Activated T-cell treated with anti-CD3 and anti-CD28 coated beads for 4 hours (primary cell): ENCODE data around the gene CENPP.

Source experiments
- DNase-seq: peaks from one replicate; pipeline ENCODE4 v3.0.0-alpha.2; 2020

The CENPP gene

DNA sequence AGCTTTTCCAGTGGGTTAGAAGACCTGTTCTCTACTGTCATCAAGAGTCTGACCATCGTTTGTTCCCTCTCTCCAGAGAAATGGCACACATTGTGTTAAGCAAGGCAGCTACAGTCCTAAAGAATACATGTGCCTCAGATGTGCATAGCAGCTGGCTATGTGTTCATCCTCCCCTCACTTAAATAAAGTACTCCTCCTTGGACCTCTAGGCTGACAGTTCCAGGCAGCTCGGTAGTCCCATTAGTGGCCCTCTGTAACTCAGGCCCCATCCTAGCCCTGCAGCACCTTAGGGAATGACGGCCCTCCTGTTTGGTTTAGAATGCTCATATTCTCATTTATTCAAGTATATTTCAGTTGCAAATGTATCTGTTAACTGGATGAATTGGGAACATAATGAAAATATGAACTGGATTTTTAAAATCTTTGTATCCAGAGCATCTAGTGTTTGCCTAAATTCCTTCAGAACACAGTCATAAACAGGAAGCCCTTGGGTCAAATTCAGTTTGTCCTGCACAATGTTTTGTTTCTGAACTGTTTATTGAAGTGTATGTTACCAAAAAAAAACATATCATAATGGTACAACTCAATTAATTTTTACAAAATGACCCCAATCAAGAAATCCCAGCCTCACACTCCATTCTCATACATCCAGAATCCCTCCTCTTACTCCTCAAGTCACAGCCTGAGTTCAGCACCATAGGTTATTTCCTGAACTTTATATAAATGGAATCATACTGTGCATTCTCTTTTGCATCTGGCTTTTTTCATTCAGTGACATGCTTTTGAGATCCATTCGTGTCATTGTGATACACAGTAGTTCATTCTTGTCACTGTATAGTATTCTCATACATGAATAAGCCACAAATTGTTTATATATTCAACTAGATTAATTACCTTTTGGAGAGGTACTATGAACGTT is 158.1 kb downstream of the CENPP start:
- DNase-seq, result no peak

DNA sequence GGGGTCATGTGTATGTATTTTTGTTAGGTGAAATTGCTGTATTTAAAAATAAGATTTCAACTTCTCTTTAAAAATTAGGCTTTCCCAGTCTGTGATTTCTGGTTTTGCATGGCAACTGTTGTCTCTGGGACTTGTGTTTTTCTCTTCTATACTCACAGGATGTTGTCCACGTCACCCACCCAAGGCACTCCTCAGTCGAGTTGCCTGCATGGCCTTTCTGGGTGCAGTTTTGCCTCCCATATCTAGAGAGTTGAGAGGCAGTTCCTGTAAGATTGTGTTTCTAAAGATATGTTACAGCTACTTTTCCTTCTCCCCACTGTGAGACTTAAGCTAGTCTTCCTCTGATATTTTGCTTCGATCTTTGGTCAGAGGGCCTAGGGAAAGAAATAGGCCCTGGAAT is 158.8 kb downstream of the CENPP start:
- no peak for DNase-seq

DNA sequence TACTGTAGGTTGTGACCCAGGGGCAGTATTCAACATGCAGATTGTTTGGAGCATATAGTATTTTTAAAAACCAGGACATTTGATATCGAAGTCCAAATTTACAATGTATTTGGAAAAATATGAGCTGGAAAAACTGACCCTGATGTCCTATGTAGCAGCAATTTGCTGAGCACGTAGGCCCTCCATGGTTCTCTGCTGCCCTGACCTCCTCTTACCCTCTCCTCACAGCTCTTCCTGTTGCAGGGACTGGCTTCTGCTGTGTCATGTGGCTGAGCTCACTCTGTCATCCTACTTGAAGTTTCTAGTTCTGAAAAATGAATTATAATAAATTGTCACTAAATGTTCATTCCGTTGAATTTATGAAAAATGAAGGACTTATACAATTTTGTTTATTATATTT is 160.6 kb downstream of the CENPP start:
- DNase-seq, result no peak

GRCh38 chr9:92488681-92489550 is 163.2 kb downstream of the CENPP start:
- no peak for DNase-seq

- no peak for DNase-seq
Observed at GRCh38 chr9:92492781-92493401, 167.1 kb downstream of the CENPP start.

- DNase-seq, result no peak
Observed at GRCh38 chr9:92493749-92494387, 168.1 kb downstream of the CENPP start.

DNA sequence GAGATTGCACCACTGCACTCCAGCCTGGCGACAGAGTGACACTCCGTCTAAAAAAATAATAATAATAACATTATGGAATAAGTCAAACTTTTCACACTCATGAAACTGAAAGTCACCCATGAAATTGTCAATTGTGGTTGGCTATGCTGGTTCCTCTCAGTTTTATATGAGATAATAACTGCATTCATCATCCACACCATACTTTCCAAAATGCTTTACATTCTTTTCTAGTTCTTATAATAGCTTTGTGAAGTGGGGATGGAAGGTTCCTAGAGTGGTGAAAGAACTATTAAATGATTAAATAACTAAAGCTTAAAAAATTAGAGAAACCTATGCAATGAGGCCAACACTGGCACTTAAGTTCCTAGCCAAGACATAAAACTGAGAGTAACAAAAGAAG is 169.1 kb downstream of the CENPP start:
- DNase-seq, result no peak

DNA sequence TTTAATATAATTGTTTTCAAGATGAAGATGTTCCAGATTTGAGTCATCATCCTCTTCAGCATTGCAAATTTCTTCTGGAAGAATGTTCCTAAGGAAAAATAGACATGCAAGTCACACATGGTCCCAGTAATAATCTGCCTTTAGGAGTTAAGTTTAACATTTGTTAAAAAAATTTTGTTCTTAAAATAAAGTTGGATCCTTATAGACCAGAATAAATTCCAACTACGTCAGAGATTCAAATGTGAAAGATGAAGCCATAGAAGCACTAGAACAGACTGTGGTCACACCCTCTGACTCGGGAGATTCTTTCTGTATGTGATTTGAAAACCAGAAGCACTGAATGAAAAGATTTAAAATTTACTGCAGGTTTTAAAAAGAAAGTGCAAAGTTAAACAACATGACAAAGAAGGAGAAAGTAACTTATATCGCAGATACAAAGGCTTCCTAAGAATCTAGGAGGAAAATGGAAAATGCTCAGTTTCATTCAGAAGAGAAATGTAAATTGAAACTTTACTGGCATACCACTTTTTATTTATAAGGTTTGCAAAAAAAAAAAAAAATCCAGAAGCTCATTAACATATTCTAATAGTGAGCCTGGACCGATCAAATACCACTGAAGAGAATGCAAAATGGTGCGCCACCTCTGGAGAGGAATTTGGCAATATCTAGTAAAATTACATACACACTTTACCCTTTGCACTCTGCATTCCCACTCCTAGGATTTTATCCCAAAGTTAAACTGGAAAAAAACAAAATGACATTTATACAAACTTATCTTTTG is 170.8 kb downstream of the CENPP start:
- no peak for DNase-seq

DNA sequence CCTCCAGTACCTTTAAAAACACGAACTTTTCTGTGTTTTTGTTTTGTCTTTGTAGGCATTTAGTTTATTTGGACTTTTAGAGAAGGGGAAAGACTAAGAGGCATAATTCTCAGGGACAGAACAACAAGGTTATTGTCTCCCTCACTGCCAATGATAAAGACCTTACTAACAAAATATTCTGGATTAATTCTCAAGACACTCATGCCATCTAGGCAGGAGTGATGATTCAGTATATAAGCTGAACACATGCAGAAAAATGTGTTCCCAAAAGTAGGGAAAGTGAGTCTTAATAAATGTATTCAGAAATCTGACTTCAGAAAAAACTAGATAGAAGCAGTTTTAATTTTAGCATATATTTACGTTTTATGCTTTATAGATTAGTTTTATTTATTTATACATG is 173.9 kb downstream of the CENPP start:
- no peak for DNase-seq

GRCh38 chr9:92500725-92501124 is 175.0 kb downstream of the CENPP start:
- DNase-seq, result no peak

DNA sequence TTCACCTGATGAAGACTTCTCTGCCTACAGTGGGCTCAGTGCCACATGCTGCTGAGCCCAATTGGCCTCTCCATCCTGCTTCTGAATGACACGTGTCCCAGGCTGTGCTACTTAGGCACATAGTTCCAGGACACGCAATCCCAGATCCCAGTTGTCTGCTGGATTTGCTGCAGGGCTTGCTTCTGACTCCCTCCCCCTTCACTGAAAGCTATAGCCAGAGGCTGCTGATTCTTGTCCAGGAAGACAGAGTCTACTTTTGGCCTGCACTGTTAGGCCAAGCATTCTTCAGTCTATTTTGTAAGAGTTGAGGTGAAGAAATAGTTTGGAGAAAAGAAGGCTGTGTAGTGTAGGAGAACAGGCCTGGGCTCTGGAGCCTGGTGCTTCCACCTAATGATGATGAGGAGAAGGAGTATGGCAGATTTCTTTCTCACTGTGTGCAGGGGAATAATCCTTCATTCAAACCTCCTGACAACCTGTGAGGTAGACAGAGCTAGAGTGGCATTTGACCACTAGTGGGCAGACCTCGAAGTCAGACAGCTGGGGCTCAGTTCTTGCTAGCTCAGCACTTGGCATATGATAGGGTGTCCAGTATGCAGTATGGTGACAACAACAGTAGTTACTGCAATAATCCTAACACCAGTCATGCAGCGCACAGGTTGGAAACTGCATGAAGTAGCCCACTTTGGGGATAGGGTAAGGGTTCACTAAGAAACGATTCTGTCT is 176.1 kb downstream of the CENPP start:
- no peak for DNase-seq

DNA sequence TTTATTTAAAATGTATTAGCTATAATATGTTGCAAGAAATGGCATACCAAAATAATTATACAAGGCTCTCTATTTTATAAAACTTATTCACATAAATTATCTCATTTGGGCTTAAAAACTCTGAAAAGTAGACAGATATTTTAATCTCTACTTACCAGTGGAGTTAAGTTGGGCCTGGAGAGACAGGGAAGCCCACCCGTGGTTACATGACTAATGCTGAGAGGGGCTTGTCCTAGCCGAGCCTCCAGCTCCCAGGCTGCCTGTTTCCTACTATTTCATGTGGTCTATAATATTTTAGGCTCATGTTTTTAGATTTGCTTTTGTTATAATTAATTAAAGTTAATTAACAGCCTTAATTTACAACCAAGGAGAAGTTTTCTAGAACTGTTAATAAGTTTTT is 177.4 kb downstream of the CENPP start:
- no peak for DNase-seq

DNA sequence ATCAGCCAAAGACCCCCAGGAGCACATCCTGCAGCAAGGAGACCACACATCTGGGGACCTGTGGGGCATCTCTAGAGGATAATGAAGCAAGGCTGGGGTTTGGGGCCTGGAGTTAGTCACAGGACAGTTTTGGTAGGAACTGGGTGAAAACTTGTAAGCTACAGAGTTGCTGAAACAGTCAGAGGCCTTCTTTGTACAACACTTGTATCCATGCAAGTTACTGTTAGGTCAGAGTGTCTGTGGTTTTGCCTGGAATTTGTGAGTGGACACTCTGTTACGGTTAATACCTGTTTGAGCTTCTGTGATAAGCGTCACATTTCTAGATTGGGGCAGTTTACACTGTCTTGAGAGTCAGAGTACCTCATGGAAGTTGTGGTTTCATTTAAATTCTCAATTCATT is 179.1 kb downstream of the CENPP start:
- no peak for DNase-seq

DNA sequence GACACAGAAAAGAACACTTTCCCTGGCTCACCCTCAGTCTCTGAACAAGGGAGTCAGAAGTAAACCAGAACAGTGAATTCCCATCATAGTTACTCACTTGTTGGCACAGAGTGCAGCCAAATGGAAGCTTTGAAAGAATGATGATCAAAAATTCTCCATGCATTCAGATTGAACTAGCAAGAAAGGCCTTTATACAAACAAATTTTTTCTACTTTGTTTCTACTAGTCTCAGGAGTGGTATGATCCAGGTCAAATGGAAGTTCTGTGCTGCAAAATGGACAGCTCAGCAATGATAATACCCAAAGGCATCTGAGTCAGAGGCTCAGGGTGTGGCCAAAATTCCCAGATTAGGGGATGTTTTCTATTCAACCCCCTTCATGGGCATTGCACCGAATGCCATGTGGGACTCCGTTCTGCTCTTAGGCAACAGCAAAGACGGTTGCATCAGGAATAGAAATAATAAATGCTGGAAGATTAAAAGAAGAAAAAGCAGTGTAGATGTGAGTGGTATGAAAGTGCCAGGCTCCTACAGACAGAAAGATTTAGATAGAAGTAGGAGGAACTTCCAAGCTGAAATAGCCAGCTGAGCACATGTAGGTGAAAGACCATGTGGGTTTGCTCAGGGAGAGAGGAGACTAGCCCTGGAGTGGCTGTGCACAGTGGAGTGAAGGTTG is 180.6 kb downstream of the CENPP start:
- DNase-seq, result no peak

DNA sequence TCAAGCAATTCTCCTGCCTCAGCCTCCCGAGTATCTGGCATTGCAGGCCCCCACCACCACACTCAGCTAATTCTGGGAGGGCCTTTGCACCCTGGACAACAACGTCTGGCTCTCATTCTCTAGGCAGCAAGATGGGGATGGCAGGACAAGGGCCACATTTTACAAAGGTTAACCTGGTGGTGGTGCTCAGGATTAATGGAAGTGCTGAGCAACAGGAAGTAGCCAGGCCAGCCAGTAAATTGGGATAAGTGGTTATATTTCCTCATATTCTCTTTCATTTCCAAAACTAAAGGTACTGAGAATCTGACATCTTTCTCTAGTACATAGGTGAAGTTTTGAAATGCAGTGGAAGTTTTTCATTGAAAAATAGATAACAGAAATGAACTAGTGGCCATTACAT is 181.3 kb downstream of the CENPP start:
- DNase-seq, result no peak

DNA sequence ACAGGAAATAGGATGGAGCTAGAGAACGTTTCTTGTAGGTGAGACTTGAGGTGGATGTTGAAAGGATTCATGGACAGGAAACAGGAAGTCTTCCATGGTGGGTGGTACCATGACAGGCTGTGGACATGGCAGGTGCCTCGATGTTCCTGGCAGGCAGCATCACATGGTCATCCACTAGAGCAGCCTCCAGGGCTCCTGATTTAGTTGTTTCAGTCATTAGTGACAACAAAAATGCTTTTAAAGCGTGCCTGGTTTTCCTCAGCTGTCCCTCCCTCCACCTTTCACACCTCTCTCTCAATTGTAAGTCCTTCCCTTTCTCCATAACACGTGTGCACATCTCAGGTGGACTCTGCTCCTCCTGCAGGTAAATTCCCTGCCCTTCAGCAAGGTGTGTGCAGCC is 181.7 kb downstream of the CENPP start:
- DNase-seq, result no peak

DNA sequence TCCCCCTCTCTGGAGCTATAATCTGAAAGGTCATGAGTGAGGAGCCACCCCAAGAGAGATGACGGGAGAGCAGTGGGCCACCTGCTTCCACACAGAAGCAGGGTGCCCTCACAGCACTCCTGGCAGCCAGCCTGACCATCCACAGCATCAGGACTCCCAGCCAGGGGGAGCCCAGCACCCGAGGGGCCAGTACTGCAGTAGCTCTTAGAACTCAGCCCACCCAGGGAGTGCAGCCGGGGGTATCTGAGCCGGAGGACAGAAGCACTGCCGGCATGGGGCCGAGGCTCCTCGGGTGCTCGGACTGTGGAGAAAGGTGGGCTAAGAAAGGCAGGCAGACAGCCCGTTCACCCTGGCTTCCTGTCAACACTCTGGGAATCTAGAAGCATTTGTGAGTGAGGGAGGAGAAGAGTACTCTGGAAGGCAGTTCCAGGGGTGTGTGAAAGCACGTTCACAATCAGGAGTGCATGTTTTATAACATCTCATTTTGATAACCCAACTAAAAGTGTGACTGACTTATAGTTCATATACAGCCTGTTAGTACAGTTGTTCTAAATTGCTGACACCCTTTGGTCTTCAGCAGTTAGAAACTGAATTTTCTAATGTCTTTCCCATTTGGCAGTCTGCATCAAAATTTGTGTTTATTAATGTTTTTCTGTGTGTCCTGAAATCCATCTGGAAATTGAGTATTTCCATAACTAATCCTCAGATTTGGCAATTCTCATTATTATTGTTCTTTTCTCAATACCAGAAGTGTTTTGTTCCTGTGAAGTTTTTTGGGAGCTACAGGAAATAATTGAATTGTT is 182.5 kb downstream of the CENPP start:
- DNase-seq, result no peak

DNA sequence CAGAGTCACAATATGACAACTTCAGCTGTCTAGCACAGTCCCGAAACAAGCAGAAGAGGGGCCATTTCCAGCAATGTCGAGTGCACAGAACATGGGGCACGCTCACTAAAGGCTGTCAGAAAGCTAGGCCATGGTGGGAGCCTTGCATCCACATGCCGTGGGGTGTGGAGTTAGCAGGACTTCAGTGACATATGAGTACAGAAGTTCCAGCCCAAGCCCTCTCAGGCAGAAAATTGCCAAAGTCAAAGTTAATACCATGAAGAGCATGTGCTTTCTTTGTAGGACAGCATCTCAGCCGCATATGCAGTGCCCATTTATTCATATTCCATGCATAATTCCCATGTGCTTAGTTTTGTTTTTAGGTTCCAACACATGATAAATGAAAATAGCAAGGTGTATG is 183.3 kb downstream of the CENPP start:
- DNase-seq, result no peak

DNA sequence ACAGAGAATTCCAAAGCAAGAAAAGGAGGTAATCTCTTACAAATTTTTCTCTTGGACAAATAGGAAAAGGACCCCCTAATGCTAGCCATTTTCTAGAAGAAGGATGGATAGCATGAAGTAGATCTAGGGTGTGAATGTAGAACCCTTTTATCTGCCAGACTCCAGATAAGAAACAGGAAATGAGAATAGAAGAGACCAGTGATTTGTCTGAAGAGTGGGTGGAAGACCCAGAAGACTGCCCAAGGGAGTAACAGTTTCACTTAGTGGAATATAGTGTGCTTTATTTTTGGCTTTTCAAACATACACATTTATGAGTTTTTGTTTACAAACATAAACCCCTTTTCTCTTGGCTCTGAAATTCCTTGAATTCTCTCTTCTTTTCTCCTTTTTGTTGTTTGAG is 185.0 kb downstream of the CENPP start:
- no peak for DNase-seq

DNA sequence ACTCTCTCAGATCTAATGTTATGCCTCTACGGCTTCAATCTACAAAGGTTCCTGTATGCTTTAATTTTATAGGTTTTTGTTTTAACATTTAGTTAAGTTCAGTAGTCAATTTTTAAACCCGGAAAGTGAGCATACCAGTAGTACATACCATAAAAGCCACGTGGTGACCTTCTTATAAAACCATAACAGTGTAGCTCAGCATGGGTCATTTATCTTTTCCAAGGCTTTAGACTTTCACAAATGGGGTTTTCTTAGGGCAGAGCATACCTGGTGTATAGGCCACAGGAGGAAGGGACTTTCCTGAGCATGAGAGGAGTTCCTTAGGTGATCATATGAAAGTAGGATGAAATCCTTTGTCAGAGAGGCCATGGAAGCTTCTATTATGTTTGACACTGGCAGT is 186.9 kb downstream of the CENPP start:
- DNase-seq, result no peak
